ENCODE results near the gene SP9.

DNA sequence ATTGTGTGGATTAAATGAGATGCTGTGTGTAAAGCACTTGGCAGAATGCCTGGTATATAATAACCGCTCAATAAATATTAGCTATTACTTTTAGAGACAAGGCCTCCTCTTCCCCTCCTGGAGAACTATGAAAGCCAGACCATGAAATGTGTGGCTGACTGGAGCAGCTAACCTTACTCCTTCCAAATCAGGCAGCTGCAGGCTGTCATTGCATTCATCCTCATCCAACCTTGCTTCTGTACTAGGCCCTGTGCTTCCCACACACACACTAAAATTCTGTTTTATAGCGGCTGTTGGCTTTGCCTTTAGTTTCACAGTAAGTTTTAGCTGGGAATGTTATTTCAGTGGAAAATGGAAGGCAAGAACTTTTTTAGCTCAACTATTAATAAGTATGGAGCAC is 10.2 kb upstream of the SP9 start:
- TF ChIP-seq ZNF384 (IDR thresholded peaks at IDR 0.05; ENCODE audit: borderline replicate concordance, low read depth, low read length) (no peak), YY1 (IDR thresholded peaks at IDR 0.05; ENCODE audit: low read depth, low read length) (no peak)
- TF ChIP-seq, protein P1, sequence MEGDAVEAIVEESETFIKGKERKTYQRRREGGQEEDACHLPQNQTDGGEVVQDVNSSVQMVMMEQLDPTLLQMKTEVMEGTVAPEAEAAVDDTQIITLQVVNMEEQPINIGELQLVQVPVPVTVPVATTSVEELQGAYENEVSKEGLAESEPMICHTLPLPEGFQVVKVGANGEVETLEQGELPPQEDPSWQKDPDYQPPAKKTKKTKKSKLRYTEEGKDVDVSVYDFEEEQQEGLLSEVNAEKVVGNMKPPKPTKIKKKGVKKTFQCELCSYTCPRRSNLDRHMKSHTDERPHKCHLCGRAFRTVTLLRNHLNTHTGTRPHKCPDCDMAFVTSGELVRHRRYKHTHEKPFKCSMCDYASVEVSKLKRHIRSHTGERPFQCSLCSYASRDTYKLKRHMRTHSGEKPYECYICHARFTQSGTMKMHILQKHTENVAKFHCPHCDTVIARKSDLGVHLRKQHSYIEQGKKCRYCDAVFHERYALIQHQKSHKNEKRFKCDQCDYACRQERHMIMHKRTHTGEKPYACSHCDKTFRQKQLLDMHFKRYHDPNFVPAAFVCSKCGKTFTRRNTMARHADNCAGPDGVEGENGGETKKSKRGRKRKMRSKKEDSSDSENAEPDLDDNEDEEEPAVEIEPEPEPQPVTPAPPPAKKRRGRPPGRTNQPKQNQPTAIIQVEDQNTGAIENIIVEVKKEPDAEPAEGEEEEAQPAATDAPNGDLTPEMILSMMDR (IDR thresholded peaks at IDR 0.05 in 2 of 3, conservative IDR thresholded peaks at IDR 0.05 in 1 of 3; ENCODE audit: control insufficient read depth in 2 of 3, extremely low read depth in 1 of 3, insufficient read depth in 1 of 3, low read depth in 3 of 3, low read length in 3 of 3), result no peak

Measured in GM12878 (cell line).